Right lobe of liver (tissue), 6 donors: ENCODE measurements around the gene CUX1. TPM values are rescaled to one million over a fixed set of nuclear protein-coding genes. Genes with fewer than 3 reads are reported as not detected.

Experiments
- ATAC-seq, 4 donors: fragments of 200-7000 bp; cut with Tn5 transposase; one replicate each; pipeline ENCODE4 v1.9.1; 2020; ENCODE audit warnings: mild to moderate bottlenecking in 4 of 4, moderate library complexity in 4 of 4
- DNase-seq, 3 donors: peaks; one replicate each; pipeline ENCODE4 v3.0.0-alpha.2; 2020
- H3K27ac ChIP-seq, 3 donors: fragments of 200-600 bp; one replicate each; pipeline ENCODE4 v1.8.0; 2022
- H3K27me3 ChIP-seq, 2 donors: fragments of 200-600 bp; one replicate each; pipeline ENCODE4 v1.8.0; 2022
- H3K36me3 ChIP-seq, 4 donors: fragments of 200-600 bp; sonication (generic) in 1 of 4; one replicate each; pipeline versions ENCODE4 v1.5.1 to v1.8.0; 2017 to 2022; ENCODE audit warnings: control low read depth in 1 of 4
- H3K4me1 ChIP-seq, 4 donors: fragments of 200-600 bp; sonication (generic) in 1 of 4; one replicate each; pipeline versions ENCODE4 v1.5.1 to v1.8.0; 2017 to 2022; ENCODE audit warnings: control low read depth in 1 of 4
- H3K4me3 ChIP-seq, 3 donors: fragments of 200-600 bp; one replicate each; pipeline ENCODE4 v1.8.0; 2022
- H3K9me3 ChIP-seq, 4 donors: fragments of 200-600 bp; sonication (generic) in 1 of 4; one replicate each; pipeline versions ENCODE4 v1.5.1 to v1.8.0; 2017 to 2022; ENCODE audit warnings: control low read depth in 1 of 4
- CTCF ChIP-seq, 4 donors: fragments of 200-600 bp in 3 of 4; fragments of 450-650 bp in 1 of 4; IDR thresholded peaks; one replicate each; pipeline versions ENCODE4 v1.5.1 to v1.8.0; 2016 to 2022; ENCODE audit warnings: antibody characterized with exemption in 4 of 4, mild to moderate bottlenecking in 2 of 4
- POLR2A ChIP-seq: fragments of 450-650 bp; IDR thresholded peaks from one replicate; pipeline ENCODE4 v1.6.1; 2017; ENCODE audit warnings: antibody characterized with exemption, mild to moderate bottlenecking
- WGBS: methylation state at CpG from one replicate; pipeline ENCODE4 v1.1.6; 2018; ENCODE audit warnings: low coverage, low lambda C conversion rate; ENCODE audit not compliant: insufficient coverage; ENCODE audit errors: missing lambda C conversion rate; 5-methylcytosine and 5-hydroxymethylcytosine counted together
- intact Hi-C, 2 donors: fragments of 100-400 bp; cut with DNase I; formaldehyde crosslinking; loops; one replicate each; pipeline versions ENCODE4 v1.11.2 to v1.14.1; 2022
- total RNA-seq, 6 experiments: library from RNA; depleted of rRNA in 2 of 6; stranded (reverse); fragments of >200 nt in 2 of 6; fragmentation: NEBNext Ultra II Directional in 3 of 6; extraction: Animal tissue kit (Norgen Biotek cat#: 25700) in 3 of 6; gene quantifications; one replicate each; pipeline versions ENCODE4 v1.1.0 to v1.2.4, GENCODE V29; 2016 to 2023
- donor health status: DM: no; HTN: yes; CAD: no.
- donor health status: DM: no; HTN: no; CAD: no.
- donor health status: DM: no; HTN: no; CAD: no.
- donor health status: DM: no; HTN: yes; CAD: no.
- donor health status: DM: no; HTN: yes; CAD: no.

Gene CUX1
- total RNA-seq, 6 experiments from 2014 or later = 34.3 to 53.1 (median 40.6) TPM

- Histone ChIP-seq H3K36me3 (no peaks in the 10 kb centered on the region), H3K4me3 (no peak overlapping the region), H3K4me1 (peaks cover 0 to 36% (median 15%) of the 10 kb centered on the region in 4 donors), H3K27me3 (no peaks in the 10 kb centered on the region), H3K9me3 (no peaks in the 10 kb centered on the region), H3K27ac (peak overlapping the region; percentile 50 to 87 (median 67))
- intact Hi-C loops = no loop called here
- peak; percentile 67 to 87 (median 82) for ATAC-seq
- no peak for TF ChIP-seq CTCF (IDR thresholded peaks at IDR 0.05)
- no peak for TF ChIP-seq POLR2A
- peak in 1 of 3 donors; percentile 43 for DNase-seq
- WGBS = 36% methylated on average over 12 of the region's 12 CpGs
Measured at GRCh38 chr7:101941481-101942383, 124.3 kb downstream of the CUX1 start.

- Histone ChIP-seq H3K36me3 (no peaks in the 10 kb centered on the region), H3K4me3 (no peak overlapping the region), H3K27ac (peak overlapping the region; percentile 49 to 87 (median 50)), H3K9me3 (no peaks in the 10 kb centered on the region), H3K27me3 (no peaks in the 10 kb centered on the region), H3K4me1 (peaks cover 0 to 35% (median 16%) of the 10 kb centered on the region in 4 donors)
- WGBS = 92% methylated on average over 3 of the region's 13 CpGs
- TF ChIP-seq POLR2A (no peak), CTCF (IDR thresholded peaks at IDR 0.05) (no peak)
- DNase-seq (peak in 1 of 3 donors; percentile 35), ATAC-seq (peak in 2 of 4 donors; percentile 16 to 49)
- intact Hi-C loops = no loop called here
Measured at GRCh38 chr7:101942603-101943210, 125.3 kb downstream of the CUX1 start.

GRCh38 chr7:101943306-101943705 lies 125.9 kb downstream of the CUX1 start:
- no peak for DNase-seq
- no peak for ATAC-seq
- Histone ChIP-seq H3K36me3 (no peaks in the 10 kb centered on the region), H3K4me3 (no peak overlapping the region), H3K9me3 (no peaks in the 10 kb centered on the region), H3K27ac (no peak overlapping the region), H3K27me3 (no peaks in the 10 kb centered on the region), H3K4me1 (peaks cover 0 to 41% (median 18%) of the 10 kb centered on the region in 4 donors)
- WGBS = 95% methylated on average over 11 of the region's 15 CpGs
- no peak for TF ChIP-seq POLR2A
- TF ChIP-seq CTCF (IDR thresholded peaks at IDR 0.05) = no peak
- intact Hi-C loops = no loop called here

GRCh38 chr7:101943889-101944600 lies 126.6 kb downstream of the CUX1 start:
- TF ChIP-seq CTCF (IDR thresholded peaks at IDR 0.05) = no peak
- no peak for TF ChIP-seq POLR2A
- WGBS = 100% methylated on average over 6 of the region's 14 CpGs
- intact Hi-C loops = no loop called here
- no peak overlapping the region for H3K27ac ChIP-seq
- peaks cover 0 to 43% (median 18%) of the 10 kb centered on the region in 4 donors for H3K4me1 ChIP-seq
- ATAC-seq (no peak), DNase-seq (no peak)
- no peaks in the 10 kb centered on the region for H3K9me3 ChIP-seq
- H3K36me3 ChIP-seq = no peaks in the 10 kb centered on the region
- no peaks in the 10 kb centered on the region for H3K27me3 ChIP-seq
- no peak overlapping the region for H3K4me3 ChIP-seq
